Colonic mucosa (tissue), 4 donors: Measurements from ENCODE around the gene KANTR. TPM values are rescaled to one million over a fixed set of nuclear protein-coding genes. Genes with fewer than 3 reads are reported as not detected.

ENCODE experiments used
- DNase-seq: peaks from one replicate; pipeline ENCODE4 v3.0.0-alpha.2; 2020
- H3K27ac ChIP-seq: fragments of 200-600 bp; one replicate; pipeline ENCODE4 v1.8.0; 2021
- H3K27me3 ChIP-seq: fragments of 200-600 bp; one replicate; pipeline ENCODE4 v1.8.0; 2021
- H3K36me3 ChIP-seq: fragments of 200-600 bp; one replicate; pipeline ENCODE4 v1.8.0; 2021
- H3K4me1 ChIP-seq: fragments of 200-600 bp; one replicate; pipeline ENCODE4 v1.8.0; 2021; ENCODE audit warnings: mild to moderate bottlenecking
- H3K4me3 ChIP-seq: fragments of 200-600 bp; one replicate; pipeline ENCODE4 v1.8.0; 2021
- H3K9ac ChIP-seq, 2 donors: one replicate each; pipeline ENCODE4 v1.7.0; 2013; ENCODE audit warnings: control low read depth in 2 of 2, low read depth in 2 of 2, low read length in 2 of 2
- H3K9me3 ChIP-seq: fragments of 200-600 bp; one replicate; pipeline ENCODE4 v1.8.0; 2021
- CTCF ChIP-seq: fragments of 200-600 bp; IDR thresholded peaks from one replicate; pipeline ENCODE4 v1.8.0; 2022; ENCODE audit warnings: antibody characterized with exemption, mild to moderate bottlenecking
- intact Hi-C: fragments of 100-400 bp; cut with DNase I; formaldehyde crosslinking; loops from one replicate; pipeline ENCODE4 v1.14.1; 2022
- total RNA-seq, 2 donors: library from RNA; stranded (reverse); fragmentation: NEBNext Ultra II Directional in 1 of 2; extraction: Animal tissue kit (Norgen Biotek cat#: 25700) in 1 of 2; gene quantifications; one replicate each; pipeline ENCODE4 v1.2.1, GENCODE V29; 2021
- donor health status: healthy.
- donor health status: DM: no; HTN: no; CAD: no.
- donor health status: DM: no; HTN: no; CAD: no.

KANTR gene
- total RNA-seq, 2 donors from 2014 or later = 6.8 to 8.0 TPM

GRCh38 chrX:53050841-53051240, 43.1 kb upstream of the KANTR start:
- H3K9ac ChIP-seq = no peak overlapping the region
- no peak for TF ChIP-seq CTCF

GRCh38 chrX:53055244-53055849, 38.6 kb upstream of the KANTR start:
- H3K27ac ChIP-seq = no peak overlapping the region
- H3K36me3 ChIP-seq = no peaks in the 10 kb centered on the region
- TF ChIP-seq CTCF = no peak
- H3K4me1 ChIP-seq = no peaks in the 10 kb centered on the region
- H3K9me3 ChIP-seq = no peaks in the 10 kb centered on the region
- H3K4me3 ChIP-seq = no peak overlapping the region
- DNase-seq = no peak
- intact Hi-C loops = no loop called here
- H3K27me3 ChIP-seq = no peaks in the 10 kb centered on the region
- no peak overlapping the region for H3K9ac ChIP-seq

More at GRCh38 chrX:53050841-53051240, 43.1 kb upstream of the KANTR start:
- Histone ChIP-seq H3K9me3 (no peaks in the 10 kb centered on the region), H3K27ac (no peak overlapping the region), H3K27me3 (no peaks in the 10 kb centered on the region), H3K4me1 (no peaks in the 10 kb centered on the region), H3K36me3 (no peaks in the 10 kb centered on the region), H3K4me3 (no peak overlapping the region)
- DNase-seq = no peak
- intact Hi-C loops = no loop called here

- H3K4me1 ChIP-seq = no peaks in the 10 kb centered on the region
- TF ChIP-seq CTCF = no peak
- DNase-seq = no peak
- H3K27me3 ChIP-seq = no peaks in the 10 kb centered on the region
- no peaks in the 10 kb centered on the region for H3K9me3 ChIP-seq
- intact Hi-C loops = no loop called here
- no peaks in the 10 kb centered on the region for H3K36me3 ChIP-seq
- H3K27ac ChIP-seq = no peak overlapping the region
- H3K4me3 ChIP-seq = no peak overlapping the region
- no peak overlapping the region for H3K9ac ChIP-seq
Observed at GRCh38 chrX:53056292-53056691, 37.6 kb upstream of the KANTR start.

- H3K9ac ChIP-seq = no peak overlapping the region
- DNase-seq = no peak
- TF ChIP-seq CTCF = no peak
- intact Hi-C loops = no loop called here
- no peaks in the 10 kb centered on the region for H3K4me1 ChIP-seq
- H3K27ac ChIP-seq = no peak overlapping the region
- no peaks in the 10 kb centered on the region for H3K36me3 ChIP-seq
- no peaks in the 10 kb centered on the region for H3K9me3 ChIP-seq
- no peaks in the 10 kb centered on the region for H3K27me3 ChIP-seq
- no peak overlapping the region for H3K4me3 ChIP-seq
Observed at GRCh38 chrX:53065104-53065503, 28.8 kb upstream of the KANTR start.

- intact Hi-C loops = no loop called here
- H3K27ac ChIP-seq = no peak overlapping the region
- H3K36me3 ChIP-seq = no peaks in the 10 kb centered on the region
- no peak overlapping the region for H3K4me3 ChIP-seq
- DNase-seq = no peak
- H3K9ac ChIP-seq = no peak overlapping the region
- H3K27me3 ChIP-seq = no peaks in the 10 kb centered on the region
- H3K4me1 ChIP-seq = no peaks in the 10 kb centered on the region
- H3K9me3 ChIP-seq = no peaks in the 10 kb centered on the region
- TF ChIP-seq CTCF = no peak
Observed at GRCh38 chrX:53071064-53071463, 22.9 kb upstream of the KANTR start.
